IPS-NIHi7 (cell line): Measurements from ENCODE around the gene A2M.

Experiments
- DNase-seq: peaks from one replicate; pipeline ENCODE4 v3.0.0; 2012; ENCODE audit warnings: mixed read lengths; ENCODE audit errors: extremely low spot score

The A2M gene

DNA sequence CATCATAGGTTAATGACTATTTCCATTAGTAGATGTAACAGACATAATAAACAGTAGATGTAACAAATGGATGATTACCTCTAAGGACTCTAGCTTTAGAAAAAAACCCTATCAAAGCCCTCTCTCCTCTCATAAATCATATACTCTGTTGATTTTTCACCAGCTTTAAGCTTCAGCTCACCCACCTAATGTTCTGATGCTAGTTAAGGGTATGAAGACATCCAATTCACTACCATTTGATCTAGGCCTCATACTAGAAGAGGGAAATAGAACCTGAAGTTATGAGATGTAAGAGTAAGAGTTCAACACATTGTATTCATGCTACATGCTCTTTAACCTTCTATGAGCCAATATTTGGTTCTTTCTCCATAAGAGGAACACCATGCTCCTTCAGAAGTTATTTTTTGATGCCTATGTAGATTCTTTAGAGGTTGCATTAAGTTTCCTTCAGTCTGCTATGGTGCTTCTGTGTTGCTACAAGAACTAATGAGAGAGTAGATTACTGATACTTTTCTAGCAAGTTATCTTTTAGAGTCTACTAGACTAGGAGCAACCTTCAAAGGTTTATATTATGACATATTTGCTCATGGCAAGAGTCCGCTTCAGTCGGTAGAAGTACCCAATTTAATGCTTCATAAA is 16.0 kb downstream of the A2M start:
- no peak for DNase-seq

DNA sequence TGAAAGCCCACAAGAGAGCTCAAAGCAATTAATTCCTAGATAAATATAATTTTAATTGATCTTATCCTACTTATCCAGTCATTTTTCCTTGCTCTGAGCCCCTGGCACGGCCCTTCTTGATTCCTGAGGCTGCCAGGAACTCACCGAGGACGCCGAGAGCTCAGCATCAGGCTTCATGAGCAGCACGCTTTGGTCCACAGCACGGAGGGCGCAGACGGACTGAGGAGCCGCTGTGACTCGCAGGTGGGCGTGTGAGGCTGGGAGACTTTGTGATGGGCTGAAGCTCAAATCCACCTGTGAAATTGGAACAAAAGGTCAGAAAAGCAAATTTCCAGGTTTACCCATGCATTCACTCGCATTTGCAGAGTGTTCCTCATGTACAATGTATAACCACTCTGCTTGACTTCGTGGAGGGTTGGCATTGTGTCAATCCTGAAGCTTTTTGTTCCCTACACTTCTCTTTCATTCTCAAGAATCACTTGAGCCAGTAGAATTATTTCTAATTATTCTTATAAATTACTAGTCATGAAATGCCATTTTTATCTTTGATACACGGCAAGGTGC is 17.2 kb downstream of the A2M start:
- no peak for DNase-seq

- DNase-seq = no peak
Observed at GRCh38 chr12:9098115-9098452, 17.6 kb downstream of the A2M start.

DNA sequence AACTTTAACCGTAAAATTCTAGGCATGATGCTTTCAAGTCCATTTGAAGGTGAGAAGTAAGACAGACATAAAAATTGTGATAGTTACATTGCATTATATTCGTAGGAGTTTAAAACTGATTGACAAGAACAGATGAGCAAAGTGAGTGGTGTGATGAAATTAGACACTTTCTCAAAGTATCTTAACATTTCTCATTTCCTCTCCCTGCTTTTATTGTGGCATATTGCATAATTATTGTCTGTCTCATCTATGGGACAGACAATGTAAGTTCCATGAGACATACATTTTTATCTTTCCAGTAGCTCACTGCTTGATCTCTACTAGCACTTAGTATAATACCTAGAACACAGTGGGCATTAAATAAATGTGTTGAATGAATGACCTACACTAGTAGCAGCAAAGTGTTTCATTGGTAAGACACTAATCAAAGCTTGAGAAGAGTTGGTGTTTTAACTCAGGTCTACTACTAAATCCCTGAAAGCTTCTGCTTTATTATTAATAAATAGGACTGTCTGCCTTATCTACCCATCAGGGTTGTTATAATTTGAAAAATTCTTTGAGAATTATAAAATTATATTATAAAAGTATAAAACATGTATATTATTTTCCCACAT is 19.0 kb downstream of the A2M start:
- no peak for DNase-seq

DNA sequence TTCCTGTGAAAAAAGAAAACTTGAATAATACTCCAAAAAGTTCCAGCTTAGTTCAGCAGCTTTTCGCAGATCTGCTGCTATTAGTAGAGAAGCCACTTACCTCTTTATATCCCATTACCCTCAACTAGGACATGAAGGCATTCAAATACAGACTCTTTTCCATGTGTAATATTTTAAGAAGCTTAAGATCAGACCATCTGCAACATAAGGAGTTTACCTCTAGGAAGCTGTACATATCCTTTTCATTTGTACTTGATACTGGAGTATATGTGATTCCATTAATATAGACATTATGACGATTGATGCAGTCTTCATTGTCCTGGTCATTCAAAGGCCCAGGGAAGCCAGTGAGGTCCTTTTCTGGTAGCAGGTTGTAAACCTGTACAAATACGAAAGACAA is 20.4 kb downstream of the A2M start:
- DNase-seq = no peak

GRCh38 chr12:9094512-9095206 is 21.1 kb downstream of the A2M start:
- no peak for DNase-seq

GRCh38 chr12:9091891-9092598 is 23.7 kb downstream of the A2M start:
- DNase-seq = no peak

DNA sequence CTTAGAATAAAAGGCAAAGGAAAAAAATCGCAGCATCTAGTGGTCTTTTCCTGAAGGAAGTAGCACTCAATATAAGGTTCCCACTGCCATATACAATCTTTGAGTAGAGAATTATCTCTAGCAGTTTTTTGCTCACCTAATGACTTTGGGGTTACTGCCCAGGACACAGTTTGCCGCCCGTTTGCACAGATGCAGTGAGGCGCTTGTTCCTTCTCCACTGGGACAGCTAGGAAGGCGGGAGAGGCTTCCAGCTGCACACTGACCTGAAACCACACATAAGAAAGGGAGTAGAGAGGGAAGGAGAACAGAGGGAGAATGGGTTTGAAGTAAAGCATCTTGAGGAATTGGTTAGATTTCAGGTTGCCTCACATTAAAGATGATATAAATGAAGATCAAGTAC is 25.5 kb downstream of the A2M start:
- no peak for DNase-seq

GRCh38 chr12:9087087-9087835 is 28.5 kb downstream of the A2M start:
- no peak for DNase-seq

DNA sequence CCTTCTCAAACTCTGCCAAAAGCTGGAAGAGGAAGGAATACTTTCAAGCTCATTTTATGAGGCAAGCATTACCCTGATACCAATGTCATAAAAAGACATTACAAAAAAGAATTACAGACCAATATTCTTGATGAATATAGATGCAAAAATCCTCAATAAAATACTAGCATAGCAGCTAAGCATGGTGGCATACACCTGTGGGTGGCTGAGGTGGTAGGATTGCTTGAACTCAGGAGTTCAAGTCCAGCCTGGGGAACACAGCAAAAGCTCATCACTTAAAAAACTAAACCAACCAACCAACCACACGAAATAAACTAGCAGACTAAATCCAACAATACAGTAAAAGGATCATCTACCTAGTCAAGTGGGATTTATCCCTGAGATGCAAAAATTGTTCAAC is 29.6 kb downstream of the A2M start:
- no peak for DNase-seq

DNA sequence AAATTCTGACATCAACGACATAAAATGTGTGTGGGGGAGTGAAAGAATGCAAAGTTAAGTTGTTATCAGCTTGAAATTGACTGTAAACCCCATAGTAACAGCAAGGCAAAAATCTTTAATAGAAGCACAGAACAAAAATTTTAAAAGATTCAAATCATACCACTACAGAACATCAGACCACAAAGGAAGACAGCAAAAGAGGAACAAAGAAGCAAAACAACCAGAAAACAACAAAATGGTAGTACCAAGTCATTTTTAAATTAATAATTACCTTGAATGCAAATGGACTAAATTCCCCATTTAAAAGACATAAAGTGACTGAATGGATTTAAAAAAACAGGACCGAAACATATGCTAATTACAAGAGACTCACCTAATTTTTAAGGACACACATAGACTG is 31.3 kb downstream of the A2M start:
- no peak for DNase-seq

- DNase-seq = no peak
Observed at GRCh38 chr12:9083793-9084192, 31.9 kb downstream of the A2M start.

DNA sequence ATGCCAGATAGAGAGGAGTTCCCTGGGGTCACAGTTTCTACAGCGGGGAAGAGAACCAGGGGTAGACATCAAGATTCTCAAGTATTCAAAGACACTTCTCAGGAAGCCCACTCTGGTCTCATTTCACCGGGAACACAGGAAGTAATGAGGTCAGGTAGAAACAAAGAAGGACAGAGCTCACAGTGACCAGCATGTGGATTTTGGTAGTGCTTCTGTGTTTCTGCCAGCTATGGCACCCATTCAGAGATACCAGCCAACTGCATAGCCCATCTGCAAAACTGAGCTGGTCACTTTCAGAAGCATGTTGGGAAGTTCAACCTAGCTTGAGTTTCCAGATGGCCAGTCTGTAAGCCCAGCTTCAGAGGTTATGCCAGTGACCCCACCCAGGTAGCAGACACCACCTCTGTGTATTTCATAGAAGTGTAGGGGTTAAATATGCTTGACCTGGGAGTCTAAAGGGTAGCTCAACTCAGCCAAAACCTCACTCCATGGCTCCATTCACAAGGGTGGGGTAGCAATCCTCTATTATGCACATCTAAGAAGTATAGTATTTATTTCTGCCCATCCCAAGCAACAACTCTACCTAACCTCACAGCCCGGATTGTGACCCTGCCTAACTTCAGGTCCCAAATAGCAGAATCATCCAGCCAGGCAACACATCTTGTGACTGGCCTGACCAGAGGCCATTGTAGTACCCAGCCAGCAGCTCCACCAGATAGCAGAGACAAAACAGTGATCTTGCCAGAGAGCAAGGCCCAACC is 33.9 kb downstream of the A2M start:
- no peak for DNase-seq

GRCh38 chr12:9079883-9080675 is 35.6 kb downstream of the A2M start:
- no peak for DNase-seq

- DNase-seq = no peak
Observed at GRCh38 chr12:9079082-9079481, 36.6 kb downstream of the A2M start.

DNA sequence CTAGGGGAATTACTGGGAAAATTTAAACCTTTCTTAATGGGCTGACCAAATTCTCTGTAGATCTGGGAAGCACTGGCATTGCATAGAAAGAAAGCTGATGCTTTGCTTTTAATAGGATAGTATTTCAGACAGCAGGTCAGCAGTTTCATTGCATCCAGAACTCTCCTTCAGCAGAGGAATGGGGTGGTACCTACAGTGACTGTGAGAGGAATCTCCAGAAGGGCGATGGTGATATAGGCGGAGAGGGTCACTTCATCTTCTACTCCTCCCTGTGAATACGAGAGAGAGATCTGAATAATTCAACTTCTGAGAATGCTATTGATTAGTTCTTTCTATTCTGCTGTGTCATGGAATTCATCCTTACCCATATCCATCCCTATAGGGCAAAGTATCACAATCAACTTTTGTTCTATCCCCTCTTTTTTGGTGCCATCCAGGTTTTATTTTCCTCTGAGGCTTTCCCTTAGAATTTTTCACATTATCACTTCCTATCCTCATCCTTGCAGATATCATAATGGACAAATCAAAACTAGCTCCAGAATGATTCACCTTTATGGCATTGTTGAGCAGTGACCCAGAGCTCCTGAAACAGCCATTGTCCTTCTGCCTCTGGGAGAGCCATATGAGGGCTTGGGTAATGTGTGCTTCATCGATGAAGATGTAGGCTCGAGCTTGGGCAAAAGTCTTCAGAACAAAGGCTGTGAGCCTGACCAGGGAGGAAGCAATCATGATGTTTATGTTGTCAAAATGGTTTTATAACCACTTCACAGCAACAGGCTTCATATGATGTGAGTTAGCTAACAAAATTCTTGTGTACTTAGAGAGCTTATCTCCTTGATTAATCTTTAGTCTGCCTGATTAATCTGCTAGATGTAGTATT is 38.3 kb downstream of the A2M start:
- no peak for DNase-seq

GRCh38 chr12:9076733-9077132 is 39.0 kb downstream of the A2M start:
- no peak for DNase-seq

- no peak for DNase-seq
Observed at GRCh38 chr12:9075138-9075535, 40.6 kb downstream of the A2M start.

DNA sequence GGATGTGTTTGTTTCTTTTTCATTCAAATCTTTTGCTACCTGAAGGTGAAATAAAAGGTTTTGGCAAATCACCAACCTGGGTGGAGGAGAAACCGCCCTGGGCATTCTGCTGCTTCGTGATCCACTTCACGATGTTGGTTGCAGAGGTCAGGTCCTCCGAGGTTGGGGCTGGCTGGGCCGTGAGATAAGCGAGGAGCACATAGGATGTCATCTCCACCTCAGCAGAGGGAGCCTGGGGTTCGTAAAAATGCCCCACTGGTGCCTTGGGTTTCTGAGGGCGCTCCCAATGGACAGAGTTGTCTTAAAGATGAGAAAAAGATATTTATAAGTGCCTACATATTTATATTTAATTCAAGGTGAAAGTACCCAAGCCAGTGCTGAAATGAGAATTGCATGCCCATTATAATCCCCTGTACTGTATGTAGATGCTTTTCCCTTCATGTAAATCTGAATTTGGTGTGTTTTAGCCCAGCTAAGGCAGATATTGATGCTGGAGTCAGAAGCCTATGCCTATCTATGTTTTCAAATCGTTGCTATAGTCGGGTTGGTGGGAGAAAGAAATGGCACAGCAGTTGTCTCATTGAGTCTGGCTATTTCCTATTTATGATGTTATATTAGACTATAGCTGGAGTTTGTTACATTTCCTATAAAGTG is 41.1 kb downstream of the A2M start:
- no peak for DNase-seq
